ENCODE measurements around the gene ATP5F1E.

Gene ATP5F1E

GRCh38 chr20:58990651-58991445, 41.3 kb downstream of the ATP5F1E start (continued):
- no peak for TF ChIP-seq ZNF692 (tag by site-specific recombination; IDR thresholded peaks at IDR 0.05)

GRCh38 chr20:58989196-58989595, 42.9 kb downstream of the ATP5F1E start:
- peaks cover 20 to 92% of the 10 kb centered on the region in 2 experiments; a peak in 2 of 3 replicates for H3K36me3 ChIP-seq (ENCODE audit: control insufficient read depth in 2 of 2, insufficient read depth in 1 of 2, low read length in 2 of 2)
- POLR2A ChIA-PET: interaction anchor here (0.8 kb wide), 1 partner anchor 8 kb away, joined by 3 read pairs; the partner anchor contains the start of gene NELFCD

More at GRCh38 chr20:58989196-58989595, 42.9 kb downstream of the ATP5F1E start:
- H3K4me3 ChIP-seq (ENCODE audit: low read depth, low read length): no peak overlapping the region
- no peaks in the 10 kb centered on the region for H3K4me1 ChIP-seq (ENCODE audit: control insufficient read depth, insufficient read depth, low read length)
- CTCF ChIA-PET: interaction anchor here (1.1 kb wide), 1 partner anchor 119 kb away, joined by 3 read pairs; no protein-coding TSS in a partner anchor
- H3K27ac ChIP-seq (ENCODE audit: extremely low read depth, low read depth, low read length): no peak overlapping the region
- TF ChIP-seq ZNF544 (tag by site-specific recombination; IDR thresholded peaks at IDR 0.05): no peak
- no peak for TF ChIP-seq ZNF121 (tag by site-specific recombination; IDR thresholded peaks at IDR 0.05)
- TF ChIP-seq ZNF350 (tag by site-specific recombination; IDR thresholded peaks at IDR 0.05): no peak
- no peak for TF ChIP-seq ZNF677 (tag by site-specific recombination; IDR thresholded peaks at IDR 0.05)
- no peak for TF ChIP-seq ZNF629 (tag by site-specific recombination; IDR thresholded peaks at IDR 0.05)
- TF ChIP-seq ZNF704 (tag by site-specific recombination; IDR thresholded peaks at IDR 0.05): no peak
- no peak for TF ChIP-seq ZNF580 (tag by site-specific recombination; IDR thresholded peaks at IDR 0.05)
- no peak for TF ChIP-seq ZNF776 (tag by site-specific recombination; IDR thresholded peaks at IDR 0.05; ENCODE audit: borderline replicate concordance)
- TF ChIP-seq ZFP69B (tag by site-specific recombination; IDR thresholded peaks at IDR 0.05): no peak
- no peak for TF ChIP-seq ZNF518A (tag by site-specific recombination; conservative IDR thresholded peaks at IDR 0.05; ENCODE audit: low read depth)
- no peak for TF ChIP-seq ZNF777 (tag by site-specific recombination; IDR thresholded peaks at IDR 0.05; ENCODE audit: borderline replicate concordance)
- H3K9me3 ChIP-seq (ENCODE audit: control insufficient read depth, insufficient read depth, low read depth, low read length): no peaks in the 10 kb centered on the region

All from HEK293 (cell line).